ENCODE results near the gene PUM1. TPM values are rescaled to one million over a fixed set of nuclear protein-coding genes. Genes with fewer than 3 reads are reported as not detected.

The PUM1 gene
- total RNA-seq, 1 experiment from 2014 or later, result 110 TPM

DNA sequence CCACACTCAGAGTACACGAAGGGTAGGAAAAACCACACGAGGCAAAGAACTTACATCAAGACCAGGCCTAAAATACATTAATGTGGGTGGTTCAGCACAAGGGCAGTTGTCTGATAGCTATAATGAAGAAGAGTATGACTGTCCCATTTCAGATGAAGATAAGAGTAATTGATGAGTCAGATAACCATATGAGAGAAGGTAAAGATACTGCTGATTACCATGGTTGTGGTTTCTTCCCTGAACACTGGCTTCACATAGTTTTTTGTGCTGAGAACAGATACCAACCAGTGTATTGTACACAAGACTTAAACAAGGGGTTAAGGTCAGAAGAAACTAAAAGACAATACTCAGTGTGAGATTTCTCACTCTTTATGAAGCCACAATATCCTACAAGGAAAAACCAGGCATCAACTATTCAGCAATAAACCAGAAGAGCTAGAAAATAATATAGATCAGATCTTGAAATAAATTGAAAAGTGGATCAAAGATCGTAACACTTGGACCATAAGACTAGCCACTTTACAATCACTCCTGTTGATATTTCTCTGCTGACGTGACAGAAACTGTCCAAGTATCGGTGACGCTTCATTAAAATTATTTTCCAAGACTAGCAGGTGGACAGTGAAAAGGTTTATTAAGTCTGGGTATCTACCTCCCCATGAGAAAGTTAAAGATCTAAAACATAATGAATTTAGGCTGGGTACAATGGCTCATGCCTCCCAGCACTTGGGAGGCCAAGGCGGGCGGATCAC lies 28.6 kb downstream of the PUM1 start:
- BruUV-seq (replicated peaks), result no TSS peak
- Mint-ChIP-seq H3K27ac (ENCODE audit: low read depth, unreplicated experiment) (no peak overlapping the region), H3K9me3 (ENCODE audit: unreplicated experiment) (no peaks in the 10 kb centered on the region), H3K27me3 (ENCODE audit: insufficient read depth, unreplicated experiment) (no peaks in the 10 kb centered on the region), H3K36me3 (ENCODE audit: insufficient read depth, unreplicated experiment) (peaks cover 62% of the 10 kb centered on the region), H3K4me3 (ENCODE audit: unreplicated experiment) (no peak overlapping the region), H3K4me1 (ENCODE audit: insufficient read depth, unreplicated experiment) (peaks cover 54% of the 10 kb centered on the region)
- TF ChIP-seq, protein P1, sequence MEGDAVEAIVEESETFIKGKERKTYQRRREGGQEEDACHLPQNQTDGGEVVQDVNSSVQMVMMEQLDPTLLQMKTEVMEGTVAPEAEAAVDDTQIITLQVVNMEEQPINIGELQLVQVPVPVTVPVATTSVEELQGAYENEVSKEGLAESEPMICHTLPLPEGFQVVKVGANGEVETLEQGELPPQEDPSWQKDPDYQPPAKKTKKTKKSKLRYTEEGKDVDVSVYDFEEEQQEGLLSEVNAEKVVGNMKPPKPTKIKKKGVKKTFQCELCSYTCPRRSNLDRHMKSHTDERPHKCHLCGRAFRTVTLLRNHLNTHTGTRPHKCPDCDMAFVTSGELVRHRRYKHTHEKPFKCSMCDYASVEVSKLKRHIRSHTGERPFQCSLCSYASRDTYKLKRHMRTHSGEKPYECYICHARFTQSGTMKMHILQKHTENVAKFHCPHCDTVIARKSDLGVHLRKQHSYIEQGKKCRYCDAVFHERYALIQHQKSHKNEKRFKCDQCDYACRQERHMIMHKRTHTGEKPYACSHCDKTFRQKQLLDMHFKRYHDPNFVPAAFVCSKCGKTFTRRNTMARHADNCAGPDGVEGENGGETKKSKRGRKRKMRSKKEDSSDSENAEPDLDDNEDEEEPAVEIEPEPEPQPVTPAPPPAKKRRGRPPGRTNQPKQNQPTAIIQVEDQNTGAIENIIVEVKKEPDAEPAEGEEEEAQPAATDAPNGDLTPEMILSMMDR (IDR thresholded peaks at IDR 0.05; ENCODE audit: unreplicated experiment), result no peak
- ChIA-PET CTCF (no interaction called here), POLR2A (interaction anchor here (1.4 kb wide), 2 partner anchors 9 to 12 kb away, joined by 3 to 4 read pairs; no protein-coding TSS in a partner anchor)
- no peak for DNase-seq (ENCODE audit: unreplicated experiment)
- intact Hi-C loops (cut with micrococcal nuclease), result no loop called here

GRCh38 chr1:31033598-31033997 lies 31.9 kb downstream of the PUM1 start:
- H3K4me3 Mint-ChIP-seq (ENCODE audit: unreplicated experiment), result no peak overlapping the region
- ChIA-PET POLR2A (interaction anchor here (0.8 to 1.2 kb wide), 2 partner anchors 9 to 30 kb away, joined by 3 to 5 read pairs; no protein-coding TSS in a partner anchor), CTCF (no interaction called here)
- peak overlapping the region; percentile 31 for H3K27ac Mint-ChIP-seq (ENCODE audit: low read depth, unreplicated experiment)
- H3K4me1 Mint-ChIP-seq (ENCODE audit: insufficient read depth, unreplicated experiment), result peaks cover 61% of the 10 kb centered on the region
- no peaks in the 10 kb centered on the region for H3K9me3 Mint-ChIP-seq (ENCODE audit: unreplicated experiment)
- peak; percentile 42 for DNase-seq (ENCODE audit: unreplicated experiment)
- peaks cover 60% of the 10 kb centered on the region for H3K36me3 Mint-ChIP-seq (ENCODE audit: insufficient read depth, unreplicated experiment)
- TF ChIP-seq, protein P1 (IDR thresholded peaks at IDR 0.05; ENCODE audit: unreplicated experiment), result no peak
- H3K27me3 Mint-ChIP-seq (ENCODE audit: insufficient read depth, unreplicated experiment), result no peaks in the 10 kb centered on the region
- intact Hi-C loops (cut with micrococcal nuclease), result no loop called here
- no TSS peak for BruUV-seq (replicated peaks)

DNA sequence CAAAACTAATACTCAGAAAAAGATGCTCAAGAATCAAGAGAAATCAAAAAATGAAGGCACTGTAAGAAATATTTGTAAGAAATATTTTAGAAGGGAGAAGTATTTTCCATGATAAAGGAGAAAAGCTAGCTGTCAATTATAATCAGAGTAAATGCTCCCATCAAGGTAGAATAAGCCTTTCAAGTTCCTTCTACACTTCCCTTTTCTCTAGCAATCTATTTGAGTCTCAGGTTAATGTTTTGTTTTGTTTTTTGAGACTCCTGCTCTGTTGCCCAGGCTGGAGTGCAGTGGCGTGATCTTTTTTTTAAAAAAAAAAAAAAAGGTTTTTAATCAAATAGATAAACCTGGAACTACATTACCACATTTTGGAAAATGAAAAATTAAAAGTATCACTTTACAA lies 33.3 kb downstream of the PUM1 start:
- H3K9me3 Mint-ChIP-seq (ENCODE audit: unreplicated experiment), result no peaks in the 10 kb centered on the region
- BruUV-seq (replicated peaks), result no TSS peak
- no peak for DNase-seq (ENCODE audit: unreplicated experiment)
- peaks cover 56% of the 10 kb centered on the region for H3K4me1 Mint-ChIP-seq (ENCODE audit: insufficient read depth, unreplicated experiment)
- peak overlapping the region; percentile 12 for H3K27ac Mint-ChIP-seq (ENCODE audit: low read depth, unreplicated experiment)
- TF ChIP-seq, protein P1 (IDR thresholded peaks at IDR 0.05; ENCODE audit: unreplicated experiment), result no peak
- peaks cover 62% of the 10 kb centered on the region for H3K36me3 Mint-ChIP-seq (ENCODE audit: insufficient read depth, unreplicated experiment)
- intact Hi-C loops (cut with micrococcal nuclease), result no loop called here
- ChIA-PET POLR2A (interaction anchor here (0.8 to 0.9 kb wide), 2 partner anchors 11 to 33 kb away, joined by 4 read pairs; no protein-coding TSS in a partner anchor), CTCF (interaction anchor here (0.7 kb wide), 1 partner anchor 73 kb away, joined by 3 read pairs; no protein-coding TSS in a partner anchor)
- H3K4me3 Mint-ChIP-seq (ENCODE audit: unreplicated experiment), result no peak overlapping the region
- H3K27me3 Mint-ChIP-seq (ENCODE audit: insufficient read depth, unreplicated experiment), result no peaks in the 10 kb centered on the region

- Mint-ChIP-seq H3K27me3 (ENCODE audit: insufficient read depth, unreplicated experiment) (no peaks in the 10 kb centered on the region), H3K9me3 (ENCODE audit: unreplicated experiment) (no peaks in the 10 kb centered on the region), H3K4me3 (ENCODE audit: unreplicated experiment) (no peak overlapping the region), H3K27ac (ENCODE audit: low read depth, unreplicated experiment) (peak overlapping the region; percentile 12), H3K36me3 (ENCODE audit: insufficient read depth, unreplicated experiment) (peaks cover 62% of the 10 kb centered on the region), H3K4me1 (ENCODE audit: insufficient read depth, unreplicated experiment) (peaks cover 49% of the 10 kb centered on the region)
- DNase-seq (ENCODE audit: unreplicated experiment), result no peak
- intact Hi-C loops (cut with micrococcal nuclease), result no loop called here
- CTCF ChIA-PET, result interaction anchor here (0.7 kb wide), 2 partner anchors 10 to 34 kb away, joined by 4 to 5 read pairs; no protein-coding TSS in a partner anchor
- no TSS peak for BruUV-seq (replicated peaks)
- POLR2A ChIA-PET, result interaction anchor here (0.8 to 0.9 kb wide), 2 partner anchors 11 to 14 kb away, joined by 3 to 4 read pairs; no protein-coding TSS in a partner anchor
- TF ChIP-seq, protein P1 (IDR thresholded peaks at IDR 0.05; ENCODE audit: unreplicated experiment), result no peak
Observed at GRCh38 chr1:31031330-31032143, 34.0 kb downstream of the PUM1 start.

Measured in MCF 10A (cell line).